ENCODE data around the gene TTC29.

The TTC29 gene

GRCh38 chr4:146795711-146796110, 150.0 kb downstream of the TTC29 start:
- DNase-seq (ENCODE audit: extremely low read depth, insufficient read length): no peak
- Histone ChIP-seq H3K27me3 (replicated peaks; ENCODE audit: control insufficient read depth, insufficient read depth, low read length) (no peaks in the 10 kb centered on the region), H3K36me3 (ENCODE audit: control insufficient read depth, insufficient read depth, low read length) (no peaks in the 10 kb centered on the region), H3K4me3 (replicated peaks; ENCODE audit: low read depth, low read length) (no peak overlapping the region)
- TF ChIP-seq, protein P1, sequence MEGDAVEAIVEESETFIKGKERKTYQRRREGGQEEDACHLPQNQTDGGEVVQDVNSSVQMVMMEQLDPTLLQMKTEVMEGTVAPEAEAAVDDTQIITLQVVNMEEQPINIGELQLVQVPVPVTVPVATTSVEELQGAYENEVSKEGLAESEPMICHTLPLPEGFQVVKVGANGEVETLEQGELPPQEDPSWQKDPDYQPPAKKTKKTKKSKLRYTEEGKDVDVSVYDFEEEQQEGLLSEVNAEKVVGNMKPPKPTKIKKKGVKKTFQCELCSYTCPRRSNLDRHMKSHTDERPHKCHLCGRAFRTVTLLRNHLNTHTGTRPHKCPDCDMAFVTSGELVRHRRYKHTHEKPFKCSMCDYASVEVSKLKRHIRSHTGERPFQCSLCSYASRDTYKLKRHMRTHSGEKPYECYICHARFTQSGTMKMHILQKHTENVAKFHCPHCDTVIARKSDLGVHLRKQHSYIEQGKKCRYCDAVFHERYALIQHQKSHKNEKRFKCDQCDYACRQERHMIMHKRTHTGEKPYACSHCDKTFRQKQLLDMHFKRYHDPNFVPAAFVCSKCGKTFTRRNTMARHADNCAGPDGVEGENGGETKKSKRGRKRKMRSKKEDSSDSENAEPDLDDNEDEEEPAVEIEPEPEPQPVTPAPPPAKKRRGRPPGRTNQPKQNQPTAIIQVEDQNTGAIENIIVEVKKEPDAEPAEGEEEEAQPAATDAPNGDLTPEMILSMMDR (IDR thresholded peaks at IDR 0.05; ENCODE audit: insufficient read depth, low read length, poor library complexity, severe bottlenecking): no peak

DNA sequence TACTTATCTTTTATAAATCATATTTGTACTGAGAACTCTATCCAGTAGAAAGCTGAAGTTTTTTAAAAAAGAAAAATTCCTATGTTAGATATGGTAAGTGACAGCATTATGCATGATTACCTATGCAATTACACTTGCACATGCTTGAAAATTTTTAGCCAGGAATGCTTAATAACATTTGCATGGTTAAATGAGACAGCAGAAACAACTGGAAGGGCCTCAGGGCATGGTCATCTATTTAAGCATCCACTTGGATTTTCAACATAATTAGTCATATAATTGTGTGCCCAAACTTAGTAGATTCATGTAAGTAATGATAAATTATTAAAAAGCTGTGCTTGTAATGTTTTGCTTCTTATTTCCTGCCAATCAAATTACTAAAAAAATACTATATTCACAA, 151.9 kb downstream of the TTC29 start:
- TF ChIP-seq, protein P1 (IDR thresholded peaks at IDR 0.05; ENCODE audit: insufficient read depth, low read length, poor library complexity, severe bottlenecking): no peak
- DNase-seq (ENCODE audit: extremely low read depth, insufficient read length): no peak
- no peaks in the 10 kb centered on the region for H3K36me3 ChIP-seq (ENCODE audit: control insufficient read depth, insufficient read depth, low read length)
- no peak overlapping the region for H3K4me3 ChIP-seq (replicated peaks; ENCODE audit: low read depth, low read length)
- no peaks in the 10 kb centered on the region for H3K27me3 ChIP-seq (replicated peaks; ENCODE audit: control insufficient read depth, insufficient read depth, low read length)

GRCh38 chr4:146791439-146791838, 154.2 kb downstream of the TTC29 start:
- no peak for DNase-seq (ENCODE audit: extremely low read depth, insufficient read length)
- Histone ChIP-seq H3K36me3 (ENCODE audit: control insufficient read depth, insufficient read depth, low read length) (no peaks in the 10 kb centered on the region), H3K27me3 (replicated peaks; ENCODE audit: control insufficient read depth, insufficient read depth, low read length) (no peaks in the 10 kb centered on the region)

DNA sequence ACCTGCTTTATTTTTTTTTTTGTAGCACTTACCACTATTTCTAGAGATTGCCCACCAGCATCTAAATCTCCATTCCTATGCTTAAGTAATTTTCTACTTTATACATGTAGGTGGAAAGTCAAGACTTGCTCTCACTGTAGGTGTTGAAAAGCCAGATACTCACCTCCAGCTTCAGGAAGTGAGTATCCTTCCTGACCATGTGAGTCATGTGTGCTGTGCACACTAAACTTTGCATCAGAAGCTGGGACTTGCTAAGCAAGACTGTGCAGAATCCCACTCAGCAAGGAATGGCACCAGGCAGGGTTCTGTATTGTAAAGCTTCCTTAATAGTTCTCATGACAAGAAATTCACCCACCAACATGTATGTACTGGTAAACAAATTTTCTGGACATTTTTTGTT, 155.1 kb downstream of the TTC29 start:
- no peak overlapping the region for H3K4me3 ChIP-seq (replicated peaks; ENCODE audit: low read depth, low read length)
- TF ChIP-seq, protein P1 (IDR thresholded peaks at IDR 0.05; ENCODE audit: insufficient read depth, low read length, poor library complexity, severe bottlenecking): no peak
- H3K27me3 ChIP-seq (replicated peaks; ENCODE audit: control insufficient read depth, insufficient read depth, low read length): no peaks in the 10 kb centered on the region
- H3K36me3 ChIP-seq (ENCODE audit: control insufficient read depth, insufficient read depth, low read length): no peaks in the 10 kb centered on the region
- no peak for DNase-seq (ENCODE audit: extremely low read depth, insufficient read length)

More at GRCh38 chr4:146791439-146791838, 154.2 kb downstream of the TTC29 start:
- no peak overlapping the region for H3K4me3 ChIP-seq (replicated peaks; ENCODE audit: low read depth, low read length)
- TF ChIP-seq, protein P1 (IDR thresholded peaks at IDR 0.05; ENCODE audit: insufficient read depth, low read length, poor library complexity, severe bottlenecking): no peak

- Histone ChIP-seq H3K4me3 (replicated peaks; ENCODE audit: low read depth, low read length) (no peak overlapping the region), H3K36me3 (ENCODE audit: control insufficient read depth, insufficient read depth, low read length) (no peaks in the 10 kb centered on the region), H3K27me3 (replicated peaks; ENCODE audit: control insufficient read depth, insufficient read depth, low read length) (no peaks in the 10 kb centered on the region)
- DNase-seq (ENCODE audit: extremely low read depth, insufficient read length): no peak
- TF ChIP-seq, protein P1 (IDR thresholded peaks at IDR 0.05; ENCODE audit: insufficient read depth, low read length, poor library complexity, severe bottlenecking): no peak
Observed at GRCh38 chr4:146787731-146788130, 157.9 kb downstream of the TTC29 start.

DNA sequence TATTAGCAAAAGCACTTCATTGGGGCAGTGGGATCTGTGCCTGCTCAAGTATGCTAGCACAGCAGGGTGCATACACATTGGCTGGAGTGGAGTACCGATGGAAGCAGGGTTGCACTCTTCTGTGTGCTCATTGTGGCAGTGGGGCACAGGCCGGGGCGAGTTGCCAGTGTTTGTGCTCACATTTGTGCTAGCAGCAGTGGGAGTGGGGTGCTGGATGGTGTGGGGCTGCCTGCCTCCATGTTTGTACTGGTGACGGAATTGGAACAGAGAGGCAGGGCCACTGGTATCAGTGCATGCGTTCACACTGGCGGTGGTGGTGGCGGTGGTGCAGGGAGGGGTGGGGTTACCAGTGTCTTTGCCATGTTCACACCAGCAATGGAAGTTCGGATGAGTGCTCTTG, 169.0 kb downstream of the TTC29 start:
- Histone ChIP-seq H3K36me3 (ENCODE audit: control insufficient read depth, insufficient read depth, low read length) (no peaks in the 10 kb centered on the region), H3K27me3 (replicated peaks; ENCODE audit: control insufficient read depth, insufficient read depth, low read length) (no peaks in the 10 kb centered on the region), H3K4me3 (replicated peaks; ENCODE audit: low read depth, low read length) (no peak overlapping the region)
- DNase-seq (ENCODE audit: extremely low read depth, insufficient read length): no peak
- TF ChIP-seq, protein P1 (IDR thresholded peaks at IDR 0.05; ENCODE audit: insufficient read depth, low read length, poor library complexity, severe bottlenecking): no peak

All from GM06990 (cell line).